ENCODE measurements around the gene IFT88. TPM values are rescaled to one million over a fixed set of nuclear protein-coding genes. Genes with fewer than 3 reads are reported as not detected.

The IFT88 gene
- total RNA-seq = 36.0 TPM

GRCh38 chr13:20566898-20567874, at the start of gene IFT88:
IFT88 (plus strand) TSS chr13:20567157; CDS start chr13:20574386, 7,229 bp downstream.

GRCh38 chr13:20525601-20526544, 41.1 kb upstream of the IFT88 start, which contains the start of gene CRYL1:
CRYL1 (minus strand) TSS chr13:20525857; CDS start chr13:20525794, 63 bp downstream.

GRCh38 chr13:20702915-20703779, 136.2 kb downstream of the IFT88 start, which contains the start of gene IL17D:
IL17D (plus strand) TSS chr13:20703699; CDS start chr13:20704002, 303 bp downstream.

Small RNA genes within 50 kb of the gene (small RNA-seq; reads per million reads assigned to genes)
- not detected for gene RNU2-7P

Other genes with a start within 250 kb of the IFT88 start
- 22.4 TPM for gene CRYL1, start 41.3 kb upstream of the IFT88 start, total RNA-seq
- 19.1 TPM for gene IL17D, start 136.5 kb downstream of the IFT88 start, total RNA-seq
- 11.5 TPM for gene EEF1AKMT1, start 206.8 kb downstream of the IFT88 start, total RNA-seq

All from diencephalon (tissue), 1 donor.